Stomach (tissue), 4 donors: ENCODE measurements around the gene GRB7.

ENCODE experiments used
- POLR2A ChIP-seq, 4 donors: fragments of 450-650 bp; IDR thresholded peaks; one replicate each; pipeline ENCODE4 v1.6.1; 2016; ENCODE audit warnings: antibody characterized with exemption in 4 of 4, control low read depth in 2 of 4, mild to moderate bottlenecking in 1 of 4, moderate library complexity in 1 of 4
- POLR2AphosphoS5 ChIP-seq, 3 donors: sonication (generic); formaldehyde crosslinking; IDR thresholded peaks; one replicate each; pipeline ENCODE4 v1.6.1; 2016; ENCODE audit warnings: antibody characterized with exemption in 3 of 3
- TF ChIP-seq, protein P1 (sequence below), 7 experiments: fragments of 450-650 bp in 4 of 7; fragments of 200-600 bp in 3 of 7; sonication (generic) in 3 of 7; IDR thresholded peaks; one replicate each; pipeline ENCODE4 v1.5.1; 2016 to 2019; ENCODE audit warnings: antibody characterized with exemption in 7 of 7, control low read depth in 2 of 7, mild to moderate bottlenecking in 1 of 7

DNA sequence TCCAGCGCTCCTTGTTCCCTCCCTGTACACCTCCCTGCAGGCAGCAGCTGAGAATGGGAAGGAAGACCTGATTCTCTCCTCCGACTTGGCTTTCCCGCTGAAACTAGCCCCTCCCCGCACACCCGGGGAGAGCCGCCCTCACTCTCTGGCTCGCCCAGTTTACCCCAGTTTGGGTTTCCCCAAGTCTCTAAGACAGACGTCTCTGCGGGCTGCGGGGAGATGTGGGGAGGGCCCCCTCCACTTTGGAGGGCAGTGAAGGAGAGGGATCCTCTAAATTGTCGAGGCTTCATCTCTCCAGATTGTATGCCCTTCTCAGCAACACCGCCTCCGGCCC is 797 bp downstream of the GRB7 start:
- TF ChIP-seq POLR2AphosphoS5 (IDR thresholded peaks at IDR 0.05) (no peak), POLR2A (IDR thresholded peaks at IDR 0.05) (no peak)
- TF ChIP-seq, protein P1, sequence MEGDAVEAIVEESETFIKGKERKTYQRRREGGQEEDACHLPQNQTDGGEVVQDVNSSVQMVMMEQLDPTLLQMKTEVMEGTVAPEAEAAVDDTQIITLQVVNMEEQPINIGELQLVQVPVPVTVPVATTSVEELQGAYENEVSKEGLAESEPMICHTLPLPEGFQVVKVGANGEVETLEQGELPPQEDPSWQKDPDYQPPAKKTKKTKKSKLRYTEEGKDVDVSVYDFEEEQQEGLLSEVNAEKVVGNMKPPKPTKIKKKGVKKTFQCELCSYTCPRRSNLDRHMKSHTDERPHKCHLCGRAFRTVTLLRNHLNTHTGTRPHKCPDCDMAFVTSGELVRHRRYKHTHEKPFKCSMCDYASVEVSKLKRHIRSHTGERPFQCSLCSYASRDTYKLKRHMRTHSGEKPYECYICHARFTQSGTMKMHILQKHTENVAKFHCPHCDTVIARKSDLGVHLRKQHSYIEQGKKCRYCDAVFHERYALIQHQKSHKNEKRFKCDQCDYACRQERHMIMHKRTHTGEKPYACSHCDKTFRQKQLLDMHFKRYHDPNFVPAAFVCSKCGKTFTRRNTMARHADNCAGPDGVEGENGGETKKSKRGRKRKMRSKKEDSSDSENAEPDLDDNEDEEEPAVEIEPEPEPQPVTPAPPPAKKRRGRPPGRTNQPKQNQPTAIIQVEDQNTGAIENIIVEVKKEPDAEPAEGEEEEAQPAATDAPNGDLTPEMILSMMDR (IDR thresholded peaks at IDR 0.05), result no peak
